B cell (primary cell): ENCODE results near the gene CLCNKA. TPM values are rescaled to one million over a fixed set of nuclear protein-coding genes. Genes with fewer than 3 reads are reported as not detected.

Source experiments
- polyA plus RNA-seq: library from polyadenylated mRNA; depleted of rRNA; stranded (reverse); fragments of >200 nt; gene quantifications from 2 replicates; pipeline ENCODE4 v1.2.3, GENCODE V29; 2012
- small RNA-seq: library from RNA; depleted of rRNA; stranded (forward); fragments of <200 nt; gene quantifications from one replicate; pipeline ENCODE3, GENCODE V24; 2012; ENCODE audit warnings: low replicate concordance, low read depth; ENCODE audit not compliant: insufficient read length
- total RNA-seq, 2 donors: library from RNA; stranded (reverse); fragments of 120-200 nt in 1 of 2; gene quantifications; 1 replicate in 1 of 2; 2 replicates in 1 of 2; pipeline versions ENCODE4 v1.2.3 to v1.2.4, GENCODE V29; 2013 to 2022

Gene CLCNKA
- total and polyA plus RNA-seq, 2 donors (not counting 1 experiment from before 2014, with no cell fraction given) = 0.03 TPM; not detected in 1

Small RNA genes within 50 kb of the gene (small RNA-seq; reads per million reads assigned to genes)
- not detected for gene AL355994.1
- gene AL355994.5 = not detected

Other genes with a start within 250 kb of the CLCNKA start
- 1.8 and 2.0 TPM in 2 replicates for gene UQCRHL, start 214.4 kb upstream of the CLCNKA start, total RNA-seq
- gene UQCRHL, start 214.4 kb upstream of the CLCNKA start, polyA plus RNA-seq = 0.98 and 1.3 TPM in 2 replicates
- gene SPEN, start 174.3 kb upstream of the CLCNKA start, total RNA-seq = 126 and 140 TPM in 2 replicates
- gene SPEN, start 174.3 kb upstream of the CLCNKA start, polyA plus RNA-seq = 29.1 and 48.4 TPM in 2 replicates
- 94.1 and 101 TPM in 2 replicates for gene ZBTB17, start 45.9 kb upstream of the CLCNKA start, total RNA-seq
- 157 and 201 TPM in 2 replicates for gene ZBTB17, start 45.9 kb upstream of the CLCNKA start, polyA plus RNA-seq
- gene SRARP, start 17.8 kb upstream of the CLCNKA start, total RNA-seq = not detected in 2 replicates
- not detected in 2 replicates for gene SRARP, start 17.8 kb upstream of the CLCNKA start, polyA plus RNA-seq
- gene HSPB7, start 4.0 kb upstream of the CLCNKA start, total RNA-seq = not detected in 2 replicates
- not detected in 2 replicates for gene HSPB7, start 4.0 kb upstream of the CLCNKA start, polyA plus RNA-seq
- not detected in 2 replicates for gene CLCNKB, start 21.7 kb downstream of the CLCNKA start, total RNA-seq
- not detected in 2 replicates for gene CLCNKB, start 21.7 kb downstream of the CLCNKA start, polyA plus RNA-seq
- 0.37 and 0.58 TPM in 2 replicates for gene FAM131C, start 51.6 kb downstream of the CLCNKA start, total RNA-seq
- gene FAM131C, start 51.6 kb downstream of the CLCNKA start, polyA plus RNA-seq = not detected in 2 replicates
- gene EPHA2, start 134.0 kb downstream of the CLCNKA start, total RNA-seq = 0.12 and 0.46 TPM in 2 replicates
- gene EPHA2, start 134.0 kb downstream of the CLCNKA start, polyA plus RNA-seq = 0.06 TPM in 1 of 2 replicates, not detected in the other
- 13.9 and 14.5 TPM in 2 replicates for gene ARHGEF19, start 190.6 kb downstream of the CLCNKA start, total RNA-seq
- gene ARHGEF19, start 190.6 kb downstream of the CLCNKA start, polyA plus RNA-seq = 15.3 and 20.9 TPM in 2 replicates
- 11.1 and 14.3 TPM in 2 replicates for gene CPLANE2, start 215.1 kb downstream of the CLCNKA start, total RNA-seq
- 5.7 and 6.3 TPM in 2 replicates for gene CPLANE2, start 215.1 kb downstream of the CLCNKA start, polyA plus RNA-seq